K562 (cell line): ENCODE results near the gene ARFGAP1. TPM values are rescaled to one million over a fixed set of nuclear protein-coding genes. Genes with fewer than 3 reads are reported as not detected.

Experiments used
- ATAC-seq: fragments of 200-7000 bp; cut with Tn5 transposase; 3 replicates; pipeline ENCODE4 v1.9.1; 2020; ENCODE audit warnings: moderate library complexity
- BruUV-seq: library from RNA; stranded (reverse); fragments of 400-500 nt; replicated peaks from 2 replicates; lab custom pipeline; 2021; lab: Mats Ljungman, UMichigan
- CTCF ChIA-PET: fragments of 300-600 bp; formaldehyde crosslinking; extraction: SDS; loops from one replicate; lab custom pipeline; 2021; ENCODE audit warnings: low intra/inter-chr PET ratio; lab: Yijun Ruan, JAX
- POLR2A ChIA-PET: fragments of 300-600, 350-650 bp; sonication (Branson Sonifier 250); formaldehyde crosslinking; extraction: SDS; loops from one replicate; lab custom pipeline; 2021; ENCODE audit warnings: antibody characterized with exemption, inconsistent platforms; lab: Yijun Ruan, JAX
- DNase-seq, 4 experiments: peaks; one replicate each; pipeline versions ENCODE4 v3.0.0 to v3.0.0-alpha.2; 2011 to 2018; ENCODE audit warnings: low spot score in 3 of 4, mixed read lengths in 3 of 4; ENCODE audit errors: extremely low read depth in 1 of 4
- FAIRE-seq: peaks from 2 replicates; lab custom pipeline; 2011; peaks lifted over from hg19 to GRCh38; lab: Jason Lieb, UNC
- H2AFZ ChIP-seq: 2 replicates; pipeline ENCODE4 v1.6.0; 2011; ENCODE audit warnings: low read depth, low read length, control low read depth, inconsistent platforms
- H3K27ac ChIP-seq: fragments of 200-600 bp; 3 replicates; pipeline ENCODE4 v1.8.0; 2011; ENCODE audit warnings: low read depth, mild to moderate bottlenecking, control low read depth, inconsistent platforms, low read length, moderate library complexity, mixed read lengths; ENCODE audit errors: extremely low read depth
- H3K27me3 ChIP-seq, 2 experiments: fragments of 300-600 bp in 1 of 2; 2 replicates in 1 of 2; 3 replicates in 1 of 2; pipeline versions ENCODE4 v1.6.0 to v1.8.0; 2011; ENCODE audit warnings: inconsistent platforms in 2 of 2, low read length in 2 of 2, mild to moderate bottlenecking in 1 of 2, mixed read lengths in 1 of 2, moderate library complexity in 1 of 2; ENCODE audit not compliant: control insufficient read depth in 2 of 2, insufficient read depth in 2 of 2
- H3K36me3 ChIP-seq: fragments of 300-600 bp; 3 replicates; pipeline ENCODE4 v1.8.0; 2011; ENCODE audit warnings: mild to moderate bottlenecking, low read length, inconsistent platforms; ENCODE audit not compliant: control insufficient read depth, insufficient read depth
- H3K4me1 ChIP-seq, 2 experiments: fragments of 200-600 bp in 1 of 2; replicated peaks in 1 of 2; 2 replicates in 1 of 2; 3 replicates in 1 of 2; pipeline versions ENCODE4 v1.5.1 to v1.8.0; 2011; ENCODE audit warnings: inconsistent platforms in 2 of 2, low read length in 2 of 2, mild to moderate bottlenecking in 1 of 2, mixed read lengths in 1 of 2, moderate library complexity in 1 of 2; ENCODE audit not compliant: control insufficient read depth in 2 of 2, insufficient read depth in 2 of 2
- H3K4me2 ChIP-seq: 2 replicates; pipeline ENCODE4 v1.6.1; 2011; ENCODE audit warnings: low read length, control low read depth, inconsistent platforms, mixed read lengths; ENCODE audit not compliant: insufficient read depth
- H3K4me3 ChIP-seq: fragments of 200-600 bp; sonication (generic), shearing (Covaris generic); 2 replicates; pipeline ENCODE4 v1.5.1; 2016; ENCODE audit warnings: control low read depth, inconsistent platforms
- H3K79me2 ChIP-seq: fragments of 200-600 bp; 3 replicates; pipeline ENCODE4 v1.8.0; 2011; ENCODE audit warnings: low read length, inconsistent platforms; ENCODE audit not compliant: control insufficient read depth, insufficient read depth
- H3K9ac ChIP-seq, 2 experiments: 2 replicates each; pipeline versions ENCODE4 v1.6.0 to v1.6.1; 2011; ENCODE audit warnings: low read depth in 2 of 2, low read length in 2 of 2, control low read depth in 1 of 2, inconsistent platforms in 1 of 2, mild to moderate bottlenecking in 1 of 2, mixed read lengths in 1 of 2; ENCODE audit not compliant: insufficient read depth in 1 of 2
- H3K9me1 ChIP-seq: one replicate; pipeline ENCODE4 v1.6.0; 2011; ENCODE audit warnings: inconsistent platforms, mild to moderate bottlenecking, low read length, moderate library complexity; ENCODE audit not compliant: control insufficient read depth, insufficient read depth
- H3K9me3 ChIP-seq: replicated peaks from 2 replicates; pipeline ENCODE4 v1.5.1; 2011; ENCODE audit warnings: low read depth, low read length, inconsistent platforms; ENCODE audit not compliant: control insufficient read depth, insufficient read depth
- H4K20me1 ChIP-seq: replicated peaks from 2 replicates; pipeline ENCODE4 v1.6.1; 2011; ENCODE audit warnings: low read length, inconsistent platforms, mixed read lengths; ENCODE audit not compliant: control insufficient read depth, insufficient read depth
- CHCHD3 ChIP-seq: fragments of 250-450 bp; sonication (Bioruptor Pico); IDR thresholded peaks from 2 replicates; pipeline ENCODE4 v2.1.2; 2022; ENCODE audit warnings: mild to moderate bottlenecking
- GTF2F1 ChIP-seq: IDR thresholded peaks from 2 replicates; pipeline ENCODE4 v1.6.1; 2011; ENCODE audit warnings: low read depth, low read length, improper control_type of control experiment
- HNRNPL ChIP-seq: fragments of 200-400 bp; formaldehyde crosslinking; IDR thresholded peaks from 2 replicates; pipeline ENCODE4 v1.6.1; 2017; ENCODE audit warnings: low read depth, mild to moderate bottlenecking, low read length
- ZNF561 ChIP-seq: fragments of 450-650 bp; formaldehyde crosslinking; conservative IDR thresholded peaks from 2 replicates; pipeline ENCODE4 v1.4.0; 2020; ENCODE audit warnings: mild to moderate bottlenecking, moderate library complexity
- ZNF589 ChIP-seq: fragments of 200-800 bp; sonication (Bioruptor generic); IDR thresholded peaks from 2 replicates; pipeline ENCODE4 v1.6.1; 2016; ENCODE audit warnings: low read depth, missing genetic modification characterization, missing compliant biosample characterization
- ZNF77 ChIP-seq: fragments of 250-450 bp; sonication (Bioruptor Pico); IDR thresholded peaks from 2 replicates; pipeline ENCODE4 v1.5.0; 2020
- WGBS: fragments of 100-300 bp; shearing (Covaris generic); methylation state at CpG from one replicate; pipeline ENCODE4 v1.1.6; 2016; ENCODE audit warnings: low coverage, mixed read lengths; ENCODE audit not compliant: insufficient coverage; ENCODE audit errors: missing lambda C conversion rate; 5-methylcytosine and 5-hydroxymethylcytosine counted together
- in situ Hi-C: fragments of 300-500 bp; cut with MboI; formaldehyde crosslinking; loops from 4 replicates; pipeline ENCODE4 v1.15.0; 2018; ENCODE audit warnings: inconsistent platforms, mixed read lengths
- intact Hi-C: fragments of 100-400 bp; cut with micrococcal nuclease; formaldehyde crosslinking; loops from 2 replicates; pipeline ENCODE4 v1.14.2; 2022
- polyA plus RNA-seq, 8 experiments: library from polyadenylated mRNA; depleted of rRNA in 4 of 8; stranded (reverse) in 5 of 8; unstranded in 3 of 8; fragments of >200 nt; fragmentation: Nextera tagmentation in 2 of 8; fragmentation: Illumina TruSeq in 1 of 8; extraction: Ambion mirVana in 2 of 8; extraction: Trizol in 1 of 8; gene quantifications; 2 replicates each; pipeline versions ENCODE4 v1.2.1 to v1.2.3, GENCODE V29; 2011 to 2014; ENCODE audit warnings: inconsistent platforms in 1 of 8, missing spikeins in 1 of 8
- total RNA-seq, 7 experiments: library from RNA; depleted of rRNA in 6 of 7; stranded (reverse); fragments of >200 nt in 6 of 7; fragmentation: Illumina TruSeq in 2 of 7; extraction: Trizol in 2 of 7; gene quantifications; 2 replicates each; pipeline versions ENCODE4 v1.2.1 to v1.2.3, GENCODE V29; 2011 to 2021; ENCODE audit warnings: low replicate concordance in 1 of 7
- TF ChIP-seq, protein P1 (sequence below): sonication (generic); formaldehyde crosslinking; IDR thresholded peaks from 2 replicates; pipeline ENCODE4 v1.8.0; 2022; ENCODE audit warnings: missing genetic modification reagents, mild to moderate bottlenecking, moderate library complexity, borderline replicate concordance
- TF ChIP-seq, protein P2 (sequence below): sonication (generic); formaldehyde crosslinking; IDR thresholded peaks from 2 replicates; pipeline ENCODE4 v1.8.0; 2022; ENCODE audit warnings: missing genetic modification reagents, mild to moderate bottlenecking, borderline replicate concordance

The ARFGAP1 gene
- total and polyA plus RNA-seq, 9 of the 15 experiments (the other 6 are each of a cell fraction or from before 2014, with no cell fraction given) = 0.53 to 102 (median 33.5) TPM

DNA sequence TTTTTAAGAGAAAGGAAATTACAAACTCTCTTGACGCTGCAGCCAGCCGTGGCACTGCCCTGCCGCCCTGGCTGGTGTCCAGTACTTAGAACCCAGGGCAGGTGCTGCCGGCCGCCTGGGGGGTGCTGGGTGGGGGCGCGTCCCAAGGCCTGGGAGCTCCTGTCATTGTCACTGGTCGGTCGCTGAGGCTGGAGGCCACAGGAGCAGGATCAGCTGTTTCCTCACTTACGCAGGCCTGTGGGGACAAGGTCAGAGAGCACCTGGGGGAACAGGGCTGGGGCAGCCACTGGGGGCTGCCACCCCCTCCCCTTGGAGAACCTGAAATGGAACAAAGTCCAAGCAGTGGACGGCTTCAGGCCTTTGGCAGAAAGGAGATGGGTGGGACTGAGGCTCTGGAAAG lies 31.3 kb upstream of the ARFGAP1 start:
- POLR2A ChIA-PET = interaction anchor here (0.8 kb wide), 1 partner anchor 23 kb away, joined by 3 read pairs; no protein-coding TSS in a partner anchor
- FAIRE-seq (no peak), ATAC-seq (no peak), DNase-seq (no peak)
- 0% methylated on average over 2 of the region's 11 CpGs for WGBS
- no peak overlapping the region for H3K4me2 ChIP-seq
- no peak overlapping the region for H3K27ac ChIP-seq
- peaks cover 35 to 66% of the 10 kb centered on the region in 2 experiments; a peak in 4 of 5 replicates for H3K27me3 ChIP-seq
- no peaks in the 10 kb centered on the region for H3K9me3 ChIP-seq
- peaks cover 5% of the 10 kb centered on the region; the same call in 1 of the 2 replicates for H4K20me1 ChIP-seq
- 0 out of 4 replicates have a peak overlapping the region, but pooled peaks of 1 of the 2 experiments have one; percentile 17 for H3K9ac ChIP-seq
- H3K79me2 ChIP-seq = no peaks in the 10 kb centered on the region
- H2AFZ ChIP-seq = no peak overlapping the region
- no peaks in the 10 kb centered on the region for H3K9me1 ChIP-seq
- TF ChIP-seq CHCHD3 (CRISPR knock-in tag) (no peak), GTF2F1 (no peak), HNRNPL (no peak), ZNF77 (CRISPR knock-in tag) (no peak), ZNF561 (CRISPR knock-in tag) (no peak), ZNF589 (CRISPR knock-in tag) (no peak)
- TF ChIP-seq, protein P1, sequence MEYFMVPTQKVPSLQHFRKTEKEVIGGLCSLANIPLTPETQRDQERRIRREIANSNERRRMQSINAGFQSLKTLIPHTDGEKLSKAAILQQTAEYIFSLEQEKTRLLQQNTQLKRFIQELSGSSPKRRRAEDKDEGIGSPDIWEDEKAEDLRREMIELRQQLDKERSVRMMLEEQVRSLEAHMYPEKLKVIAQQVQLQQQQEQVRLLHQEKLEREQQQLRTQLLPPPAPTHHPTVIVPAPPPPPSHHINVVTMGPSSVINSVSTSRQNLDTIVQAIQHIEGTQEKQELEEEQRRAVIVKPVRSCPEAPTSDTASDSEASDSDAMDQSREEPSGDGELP = 0 out of 2 replicates have a peak, but pooled peaks have one; percentile 22
- TF ChIP-seq, protein P2, sequence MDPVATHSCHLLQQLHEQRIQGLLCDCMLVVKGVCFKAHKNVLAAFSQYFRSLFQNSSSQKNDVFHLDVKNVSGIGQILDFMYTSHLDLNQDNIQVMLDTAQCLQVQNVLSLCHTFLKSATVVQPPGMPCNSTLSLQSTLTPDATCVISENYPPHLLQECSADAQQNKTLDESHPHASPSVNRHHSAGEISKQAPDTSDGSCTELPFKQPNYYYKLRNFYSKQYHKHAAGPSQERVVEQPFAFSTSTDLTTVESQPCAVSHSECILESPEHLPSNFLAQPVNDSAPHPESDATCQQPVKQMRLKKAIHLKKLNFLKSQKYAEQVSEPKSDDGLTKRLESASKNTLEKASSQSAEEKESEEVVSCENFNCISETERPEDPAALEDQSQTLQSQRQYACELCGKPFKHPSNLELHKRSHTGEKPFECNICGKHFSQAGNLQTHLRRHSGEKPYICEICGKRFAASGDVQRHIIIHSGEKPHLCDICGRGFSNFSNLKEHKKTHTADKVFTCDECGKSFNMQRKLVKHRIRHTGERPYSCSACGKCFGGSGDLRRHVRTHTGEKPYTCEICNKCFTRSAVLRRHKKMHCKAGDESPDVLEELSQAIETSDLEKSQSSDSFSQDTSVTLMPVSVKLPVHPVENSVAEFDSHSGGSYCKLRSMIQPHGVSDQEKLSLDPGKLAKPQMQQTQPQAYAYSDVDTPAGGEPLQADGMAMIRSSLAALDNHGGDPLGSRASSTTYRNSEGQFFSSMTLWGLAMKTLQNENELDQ (CRISPR knock-in tag) = no peak
- BruUV-seq = no TSS peak
- peaks cover 0 to 32% of the 10 kb centered on the region in 2 experiments; a peak in 1 of 5 replicates for H3K4me1 ChIP-seq
- intact Hi-C loops = no loop called here
- H3K36me3 ChIP-seq = no peaks in the 10 kb centered on the region
- CTCF ChIA-PET = no interaction called here
- H3K4me3 ChIP-seq = no peak overlapping the region
- in situ Hi-C loops = no loop called here
